K562 (cell line): Measurements from ENCODE around the gene POLR2H. TPM values are rescaled to one million over a fixed set of nuclear protein-coding genes. Genes with fewer than 3 reads are reported as not detected.
A peak's percentile ranks its signal among the peaks of the same experiment; 100 is the strongest.

Experiments used
- AFF1 ChIP-seq, 2 experiments: fragments of 450-650 bp; IDR thresholded peaks; 2 replicates each; pipeline ENCODE4 v1.6.1; 2018; ENCODE audit warnings: mild to moderate bottlenecking in 2 of 2, low read depth in 1 of 2; ENCODE audit not compliant: partially characterized antibody in 2 of 2
- AFF4 ChIP-seq: sonication (generic); formaldehyde crosslinking; IDR thresholded peaks from 2 replicates; pipeline ENCODE4 v1.8.0; 2023; ENCODE audit warnings: mild to moderate bottlenecking, missing genetic modification reagents
- ESRRB ChIP-seq: fragments of 250-450 bp; sonication (Bioruptor Pico); IDR thresholded peaks from 2 replicates; pipeline ENCODE4 v1.5.0; 2020; ENCODE audit warnings: mild to moderate bottlenecking, moderate library complexity, borderline replicate concordance
- ETV1 ChIP-seq: fragments of 450-650 bp; conservative IDR thresholded peaks from 2 replicates; pipeline ENCODE4 v1.6.1; 2016; ENCODE audit warnings: missing genetic modification characterization, control low read depth, low read depth, missing compliant biosample characterization
- KHSRP ChIP-seq: fragments of 450-650 bp; IDR thresholded peaks from 2 replicates; pipeline ENCODE4 v1.6.1; 2017
- MIER1 ChIP-seq: fragments of 450-650 bp; IDR thresholded peaks from 2 replicates; pipeline ENCODE4 v1.6.1; 2016; ENCODE audit warnings: antibody characterized with exemption, mild to moderate bottlenecking, low read depth
- MTA1 ChIP-seq: fragments of 450-650 bp; IDR thresholded peaks from 2 replicates; pipeline ENCODE4 v1.6.1; 2017; ENCODE audit warnings: borderline replicate concordance
- NBN ChIP-seq: fragments of 450-650 bp; IDR thresholded peaks from 2 replicates; pipeline ENCODE4 v1.6.1; 2016; ENCODE audit warnings: low read depth, mild to moderate bottlenecking
- REST ChIP-seq, 2 experiments: fragments of 450-650 bp; formaldehyde crosslinking in 1 of 2; IDR thresholded peaks; 2 replicates each; pipeline versions ENCODE4 v1.4.0 to v1.6.1; 2014 to 2020; ENCODE audit warnings: mild to moderate bottlenecking in 2 of 2, borderline replicate concordance in 1 of 2, low read depth in 1 of 2
- XRCC5 ChIP-seq: fragments of 200-400 bp; formaldehyde crosslinking; IDR thresholded peaks from 2 replicates; pipeline ENCODE4 v1.6.1; 2017; ENCODE audit warnings: low read depth, mild to moderate bottlenecking, low read length
- polyA plus RNA-seq, 8 experiments: library from polyadenylated mRNA; depleted of rRNA in 4 of 8; stranded (reverse) in 5 of 8; unstranded in 3 of 8; fragments of >200 nt; fragmentation: Nextera tagmentation in 2 of 8; fragmentation: Illumina TruSeq in 1 of 8; extraction: Ambion mirVana in 2 of 8; extraction: Trizol in 1 of 8; gene quantifications; 2 replicates each; pipeline versions ENCODE4 v1.2.1 to v1.2.3, GENCODE V29; 2011 to 2014; ENCODE audit warnings: inconsistent platforms in 1 of 8, missing spikeins in 1 of 8
- total RNA-seq, 7 experiments: library from RNA; depleted of rRNA in 6 of 7; stranded (reverse); fragments of >200 nt in 6 of 7; fragmentation: Illumina TruSeq in 2 of 7; extraction: Trizol in 2 of 7; gene quantifications; 2 replicates each; pipeline versions ENCODE4 v1.2.1 to v1.2.3, GENCODE V29; 2011 to 2021; ENCODE audit warnings: low replicate concordance in 1 of 7

POLR2H gene
- total and polyA plus RNA-seq, 9 of the 15 experiments (the other 6 are each of a cell fraction or from before 2014, with no cell fraction given): 128 to 512 (median 220) TPM

- no peak for TF ChIP-seq AFF4 (CRISPR knock-in tag)
- TF ChIP-seq MTA1: no peak
- TF ChIP-seq KHSRP: no peak
- TF ChIP-seq XRCC5: peak; percentile 73; the same call in 1 of the 2 replicates
- no peak for TF ChIP-seq ETV1 (tag)
- TF ChIP-seq MIER1: no peak
- no peak for TF ChIP-seq ESRRB (CRISPR knock-in tag)
- no peak for TF ChIP-seq AFF1 (IDR thresholded peaks at IDR 0.05; ENCODE audit: low read depth in 1 of 2, partially characterized antibody in 2 of 2)
- TF ChIP-seq NBN: no peak
- peak; percentile 81 for TF ChIP-seq REST (IDR thresholded peaks at IDR 0.05; ENCODE audit: borderline replicate concordance)
- no peak for TF ChIP-seq REST (CRISPR knock-in tag; IDR thresholded peaks at IDR 0.05; ENCODE audit: low read depth)
Measured at GRCh38 chr3:184417619-184418327, 56.3 kb downstream of the POLR2H start (continued).
